H1 (cell line): ENCODE data around the gene GSG1L. TPM values are rescaled to one million over a fixed set of nuclear protein-coding genes. Genes with fewer than 3 reads are reported as not detected.

ENCODE experiments used
- CTCF ChIA-PET: fragments of 300-600 bp; sonication (Branson Sonifier 250); formaldehyde crosslinking; loops from one replicate; lab custom pipeline; 2021; ENCODE audit not compliant: partially characterized antibody; lab: Charles Lee
- POLR2A ChIA-PET: fragments of 300-600 bp; sonication (Branson Sonifier 250); formaldehyde crosslinking; loops from one replicate; lab custom pipeline; 2021; ENCODE audit warnings: inconsistent platforms; ENCODE audit not compliant: partially characterized antibody; lab: Charles Lee
- DNase-seq, 2 experiments: peaks; one replicate each; pipeline versions ENCODE4 v3.0.0 to v3.0.0-alpha.2; 2010 to 2022; ENCODE audit warnings: low spot score in 2 of 2, low read depth in 1 of 2, mixed read lengths in 1 of 2
- FAIRE-seq: peaks from 2 replicates; lab custom pipeline; 2011; peaks lifted over from hg19 to GRCh38; lab: Jason Lieb, UNC
- H2AFZ ChIP-seq: 2 replicates; pipeline ENCODE4 v1.8.1; 2012; ENCODE audit warnings: low read length, inconsistent platforms
- H2AK5ac ChIP-seq: 2 replicates; pipeline ENCODE4 v1.6.1; 2013; ENCODE audit warnings: low read depth, low read length
- H2BK120ac ChIP-seq: replicated peaks from 2 replicates; pipeline ENCODE3; 2013; ENCODE audit warnings: low read depth, low read length, inconsistent platforms
- H2BK12ac ChIP-seq: 2 replicates; pipeline ENCODE4 v1.6.1; 2013; ENCODE audit warnings: low read depth, low read length
- H2BK15ac ChIP-seq: 2 replicates; pipeline ENCODE4 v1.6.1; 2013; ENCODE audit warnings: low read length
- H2BK20ac ChIP-seq: 2 replicates; pipeline ENCODE4 v1.6.1; 2013; ENCODE audit warnings: low read length
- H2BK5ac ChIP-seq: 2 replicates; pipeline ENCODE4 v1.6.1; 2013; ENCODE audit warnings: low read depth, low read length
- H3K14ac ChIP-seq: 2 replicates; pipeline ENCODE4 v1.6.1; 2013; ENCODE audit warnings: inconsistent platforms; ENCODE audit not compliant: insufficient read length
- H3K18ac ChIP-seq: 2 replicates; pipeline ENCODE4 v1.6.1; 2013; ENCODE audit warnings: low read length; ENCODE audit errors: extremely low read depth
- H3K23ac ChIP-seq: 2 replicates; pipeline ENCODE4 v1.6.1; 2013; ENCODE audit warnings: inconsistent platforms; ENCODE audit not compliant: insufficient read length
- H3K23me2 ChIP-seq: 2 replicates; pipeline ENCODE4 v1.6.1; 2013; ENCODE audit warnings: low read depth, low read length
- H3K27ac ChIP-seq: 2 replicates; pipeline ENCODE4 v1.6.1; 2011; ENCODE audit warnings: low read depth, low read length, inconsistent platforms
- H3K27me3 ChIP-seq, 4 experiments: replicated peaks in 1 of 4; 1 replicate in 1 of 4; 2 replicates in 3 of 4; pipeline versions ENCODE4 v1.6.1 to v1.8.1; 2011 to 2013; ENCODE audit warnings: low read length in 3 of 4, mild to moderate bottlenecking in 3 of 4, inconsistent platforms in 2 of 4, mixed read lengths in 2 of 4, moderate library complexity in 1 of 4; ENCODE audit not compliant: control insufficient read depth in 3 of 4, insufficient read depth in 3 of 4; ENCODE audit errors: extremely low read depth in 1 of 4
- H3K36me3 ChIP-seq, 4 experiments: 2 replicates each; pipeline versions ENCODE4 v1.6.1 to v1.8.1; 2011 to 2013; ENCODE audit warnings: mild to moderate bottlenecking in 4 of 4, low read length in 3 of 4, moderate library complexity in 2 of 4, control low read depth in 1 of 4, inconsistent platforms in 1 of 4; ENCODE audit not compliant: insufficient read depth in 4 of 4, control insufficient read depth in 2 of 4
- H3K4ac ChIP-seq: replicated peaks from 2 replicates; pipeline ENCODE3; 2013; ENCODE audit warnings: low read length, low read depth, mixed read lengths, inconsistent platforms; ENCODE audit not compliant: insufficient read length
- H3K4me1 ChIP-seq, 4 experiments: replicated peaks in 1 of 4; 1 replicate in 1 of 4; 2 replicates in 3 of 4; pipeline versions ENCODE4 v1.6.1 to v1.8.1; 2011 to 2013; ENCODE audit warnings: low read length in 3 of 4, inconsistent platforms in 2 of 4, mixed read lengths in 1 of 4; ENCODE audit not compliant: insufficient read depth in 4 of 4, control insufficient read depth in 3 of 4
- H3K4me2 ChIP-seq, 2 experiments: 2 replicates each; pipeline versions ENCODE4 v1.6.1 to v1.8.1; 2011 to 2013; ENCODE audit warnings: low read depth in 2 of 2, low read length in 2 of 2, control low read depth in 1 of 2, inconsistent platforms in 1 of 2, mild to moderate bottlenecking in 1 of 2; ENCODE audit not compliant: insufficient read depth in 1 of 2
- H3K4me3 ChIP-seq, 4 experiments: fragments of 200-600, 300-600 bp in 1 of 4; sonication (generic), shearing (Covaris generic), sonication (Bioruptor Twin) in 1 of 4; 2 replicates each; pipeline versions ENCODE4 v1.5.1 to v1.8.1; 2011 to 2016; ENCODE audit warnings: low read length in 4 of 4, low read depth in 3 of 4, control low read depth in 2 of 4, inconsistent platforms in 2 of 4, mild to moderate bottlenecking in 2 of 4, mixed read lengths in 1 of 4, moderate library complexity in 1 of 4; ENCODE audit not compliant: insufficient read depth in 2 of 4; ENCODE audit errors: extremely low read depth in 1 of 4
- H3K56ac ChIP-seq: replicated peaks from 2 replicates; pipeline ENCODE3; 2013; ENCODE audit warnings: low read depth, mild to moderate bottlenecking, mixed read lengths, low read length, inconsistent platforms; ENCODE audit not compliant: insufficient read length
- H3K79me1 ChIP-seq: 2 replicates; pipeline ENCODE4 v1.6.1; 2013; ENCODE audit warnings: low read depth, low read length, control low read depth
- H3K79me2 ChIP-seq, 2 experiments: 2 replicates each; pipeline versions ENCODE4 v1.6.1 to v1.8.1; 2012 to 2013; ENCODE audit warnings: low read length in 2 of 2, mild to moderate bottlenecking in 2 of 2, inconsistent platforms in 1 of 2; ENCODE audit not compliant: insufficient read depth in 2 of 2, control insufficient read depth in 1 of 2
- H3K9ac ChIP-seq, 4 experiments: replicated peaks in 1 of 4; 1 replicate in 1 of 4; 2 replicates in 3 of 4; pipeline versions ENCODE4 v1.6.1 to v1.8.1; 2011 to 2013; ENCODE audit warnings: low read depth in 3 of 4, low read length in 3 of 4, control low read depth in 2 of 4, mild to moderate bottlenecking in 2 of 4, moderate library complexity in 2 of 4, inconsistent platforms in 1 of 4; ENCODE audit errors: extremely low read depth in 1 of 4
- H3K9me3 ChIP-seq, 2 experiments: 2 replicates each; pipeline versions ENCODE4 v1.6.1 to v1.8.1; 2012 to 2013; ENCODE audit warnings: mild to moderate bottlenecking in 2 of 2, moderate library complexity in 2 of 2, control low read depth in 1 of 2, inconsistent platforms in 1 of 2, low read depth in 1 of 2, low read length in 1 of 2, mixed read lengths in 1 of 2; ENCODE audit not compliant: insufficient read depth in 2 of 2
- H4K20me1 ChIP-seq, 2 experiments: replicated peaks in 1 of 2; 2 replicates each; pipeline versions ENCODE3 to v1.8.1; 2011 to 2013; ENCODE audit warnings: inconsistent platforms in 2 of 2, low read length in 2 of 2, mild to moderate bottlenecking in 1 of 2; ENCODE audit not compliant: insufficient read depth in 2 of 2, control insufficient read depth in 1 of 2
- H4K5ac ChIP-seq: 2 replicates; pipeline ENCODE4 v1.6.1; 2013; ENCODE audit warnings: low read length, low read depth, mixed read lengths, inconsistent platforms; ENCODE audit not compliant: insufficient read length
- H4K8ac ChIP-seq: 2 replicates; pipeline ENCODE4 v1.8.0; 2013; ENCODE audit warnings: mild to moderate bottlenecking, moderate library complexity, low read length, inconsistent platforms; ENCODE audit not compliant: insufficient read depth; ENCODE audit errors: extremely low read depth
- H4K91ac ChIP-seq: replicated peaks from 2 replicates; pipeline ENCODE3; 2013; ENCODE audit warnings: low read length, mixed read lengths, inconsistent platforms; ENCODE audit not compliant: insufficient read length
- USF2 ChIP-seq: IDR thresholded peaks from 2 replicates; pipeline ENCODE4 v1.6.1; 2011; ENCODE audit warnings: low read length, improper control_type of control experiment
- ZNF274 ChIP-seq: IDR thresholded peaks from 2 replicates; pipeline ENCODE4 v1.7.0; 2012; ENCODE audit warnings: low read length, borderline replicate concordance; ENCODE audit errors: extremely low read depth
- WGBS, 2 experiments: shearing (Covaris generic) in 1 of 2; methylation state at CpG; one replicate each; pipeline versions ENCODE4 v1.1.6 to v1.1.7; 2013 to 2015; ENCODE audit warnings: low lambda C conversion rate in 2 of 2, mixed read lengths in 2 of 2, inconsistent platforms in 1 of 2, low coverage in 1 of 2, missing lambda C conversion rate in 1 of 2; ENCODE audit not compliant: insufficient replicate concordance in 2 of 2, insufficient coverage in 1 of 2, insufficient read length in 1 of 2; ENCODE audit errors: extremely low coverage in 1 of 2, missing lambda C conversion rate in 1 of 2; 5-methylcytosine and 5-hydroxymethylcytosine counted together
- polyA plus RNA-seq, 7 experiments: library from polyadenylated mRNA; depleted of rRNA in 3 of 7; stranded (reverse) in 5 of 7; unstranded in 2 of 7; fragments of >200 nt in 5 of 7; fragments of 200-250 nt in 2 of 7; gene quantifications; 1 replicate in 5 of 7; 2 replicates in 1 of 7; 4 replicates in 1 of 7; pipeline versions ENCODE4 v1.2.1 to v1.2.3, GENCODE V29; 2011 to 2013; ENCODE audit warnings: missing spikeins in 2 of 7, mixed read lengths in 2 of 7
- total RNA-seq: library from RNA; stranded (reverse); fragmentation: NEBNext Ultra II Directional; extraction: Animal tissue kit (Norgen Biotek cat#: 25700); gene quantifications from 2 replicates; pipeline ENCODE4 v1.2.1, GENCODE V29; 2021

GSG1L gene
- total and polyA plus RNA-seq, 2 of the 8 experiments (the other 6 are each of a cell fraction or from before 2014, with no cell fraction given) = 0.71 to 1.1 TPM

- Histone ChIP-seq H3K9ac (no peak overlapping the region), H3K9me3 (no peaks in the 10 kb centered on the region), H3K23me2 (no peaks in the 10 kb centered on the region), H2BK15ac (no peak overlapping the region), H4K91ac (no peak overlapping the region), H4K8ac (peak overlapping the region; percentile 29; the same call in 1 of the 2 replicates), H3K14ac (no peak overlapping the region), H2BK120ac (no peak overlapping the region), H3K4me1 (no peaks in the 10 kb centered on the region), H2BK5ac (no peak overlapping the region), H3K18ac (no peak overlapping the region), H3K4me3 (no peak overlapping the region), H4K5ac (no peak overlapping the region), H2BK12ac (no peak overlapping the region), H2AK5ac (no peak overlapping the region), H4K20me1 (no peaks in the 10 kb centered on the region), H3K23ac (no peak overlapping the region), H2BK20ac (no peak overlapping the region), H3K4ac (no peak overlapping the region), H3K79me1 (no peaks in the 10 kb centered on the region), H3K79me2 (no peaks in the 10 kb centered on the region), H3K36me3 (no peaks in the 10 kb centered on the region), H3K27me3 (no peaks in the 10 kb centered on the region), H3K4me2 (no peak overlapping the region), H3K56ac (no peak overlapping the region), H2AFZ (no peak overlapping the region), H3K27ac (no peak overlapping the region)
- DNase-seq = no peak
- no peak for FAIRE-seq
- POLR2A ChIA-PET = no interaction called here
- CTCF ChIA-PET = interaction anchor here (0.6 to 1.3 kb wide), 4 partner anchors 11 to 53 kb away, joined by 3 read pairs; no protein-coding TSS in a partner anchor
- WGBS, 2 experiments = 88% methylated on average over 14 of the region's 14 CpGs; no CpG with 5 or more reads in 1 of the 2 experiments
- TF ChIP-seq USF2 = peak; percentile 32; the same call in 1 of the 2 replicates
- no peak for TF ChIP-seq ZNF274
Measured at GRCh38 chr16:28003021-28003865, 60.3 kb downstream of the GSG1L start.
